ENCODE data around the gene NRP1. TPM values are rescaled to one million over a fixed set of nuclear protein-coding genes. Genes with fewer than 3 reads are reported as not detected.

Gene NRP1
- total RNA-seq, 1 donor from 2014 or later, result 122 TPM

DNA sequence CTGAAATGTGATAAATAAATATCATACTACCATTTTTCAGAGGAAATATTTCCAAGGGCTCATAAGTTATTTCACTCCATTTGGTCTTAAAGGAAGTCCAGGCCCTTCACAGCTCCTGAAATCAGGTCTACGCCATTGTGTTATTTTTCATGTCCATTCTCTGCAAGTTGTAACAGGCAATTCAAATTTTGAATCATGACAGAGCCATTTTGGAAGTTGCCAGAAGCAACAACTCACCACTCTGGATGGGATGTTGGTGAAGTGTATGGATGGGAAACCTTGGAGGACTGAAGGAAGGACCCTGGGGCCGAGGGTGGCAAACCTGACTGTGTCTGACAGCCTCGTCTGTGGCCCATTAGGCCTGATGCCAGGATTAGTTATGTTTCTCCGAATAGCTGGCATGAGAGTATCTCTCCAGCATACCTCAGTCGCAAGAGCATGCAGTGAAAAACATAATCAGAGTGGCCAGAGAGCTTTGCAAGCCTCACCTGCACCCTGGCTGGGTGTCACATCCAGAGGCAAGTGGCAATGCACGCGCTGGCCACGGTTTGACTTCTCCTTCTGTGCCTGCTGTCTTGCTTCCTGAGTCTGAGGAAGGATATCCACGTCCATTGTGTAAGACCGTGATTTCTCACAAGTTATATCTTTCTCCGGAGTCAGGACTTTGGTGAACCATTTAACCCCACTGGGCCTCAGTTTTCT is 87.1 kb downstream of the NRP1 start:
- H3K4me1 ChIP-seq, result peaks cover 0 to 4% of the 10 kb centered on the region in 2 donors
- H3K36me3 ChIP-seq, result peaks cover 11 to 16% of the 10 kb centered on the region in 2 donors
- H3K27me3 ChIP-seq, result no peaks in the 10 kb centered on the region
- intact Hi-C loops (cut with DNase I), result no loop called here
- no peak for DNase-seq (ENCODE audit: low spot score in 2 of 2)
- H3K27ac ChIP-seq, result no peak overlapping the region
- H3K4me3 ChIP-seq, result no peak overlapping the region
- H3K9me3 ChIP-seq, result no peaks in the 10 kb centered on the region
- TF ChIP-seq, protein P1, sequence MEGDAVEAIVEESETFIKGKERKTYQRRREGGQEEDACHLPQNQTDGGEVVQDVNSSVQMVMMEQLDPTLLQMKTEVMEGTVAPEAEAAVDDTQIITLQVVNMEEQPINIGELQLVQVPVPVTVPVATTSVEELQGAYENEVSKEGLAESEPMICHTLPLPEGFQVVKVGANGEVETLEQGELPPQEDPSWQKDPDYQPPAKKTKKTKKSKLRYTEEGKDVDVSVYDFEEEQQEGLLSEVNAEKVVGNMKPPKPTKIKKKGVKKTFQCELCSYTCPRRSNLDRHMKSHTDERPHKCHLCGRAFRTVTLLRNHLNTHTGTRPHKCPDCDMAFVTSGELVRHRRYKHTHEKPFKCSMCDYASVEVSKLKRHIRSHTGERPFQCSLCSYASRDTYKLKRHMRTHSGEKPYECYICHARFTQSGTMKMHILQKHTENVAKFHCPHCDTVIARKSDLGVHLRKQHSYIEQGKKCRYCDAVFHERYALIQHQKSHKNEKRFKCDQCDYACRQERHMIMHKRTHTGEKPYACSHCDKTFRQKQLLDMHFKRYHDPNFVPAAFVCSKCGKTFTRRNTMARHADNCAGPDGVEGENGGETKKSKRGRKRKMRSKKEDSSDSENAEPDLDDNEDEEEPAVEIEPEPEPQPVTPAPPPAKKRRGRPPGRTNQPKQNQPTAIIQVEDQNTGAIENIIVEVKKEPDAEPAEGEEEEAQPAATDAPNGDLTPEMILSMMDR (IDR thresholded peaks at IDR 0.05), result no peak

DNA sequence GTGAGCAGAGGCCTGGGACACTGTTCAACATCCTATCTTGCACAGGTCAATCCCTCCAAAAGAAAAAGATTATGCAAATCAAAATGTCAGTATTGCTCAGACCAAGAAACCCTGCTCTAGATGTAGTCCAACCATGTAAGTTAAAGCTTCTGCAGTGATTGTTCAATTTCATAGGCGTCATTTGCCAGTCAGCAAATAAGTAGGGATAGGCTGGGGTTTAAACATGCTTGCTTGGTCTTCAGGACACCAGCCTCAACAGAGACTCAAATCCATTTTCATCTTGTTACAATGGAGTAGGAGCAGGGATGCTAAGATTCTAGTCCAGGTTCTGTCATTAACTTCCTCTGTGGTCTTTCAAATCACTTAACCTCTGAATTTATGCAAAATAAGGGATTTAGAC is 89.1 kb downstream of the NRP1 start:
- Histone ChIP-seq H3K36me3 (no peaks in the 10 kb centered on the region), H3K27me3 (no peaks in the 10 kb centered on the region), H3K9me3 (no peaks in the 10 kb centered on the region), H3K27ac (no peak overlapping the region), H3K4me1 (peaks cover 0 to 4% of the 10 kb centered on the region in 2 donors), H3K4me3 (no peak overlapping the region)
- DNase-seq (ENCODE audit: low spot score in 2 of 2), result no peak
- intact Hi-C loops (cut with DNase I), result no loop called here
- TF ChIP-seq, protein P1 (IDR thresholded peaks at IDR 0.05), result no peak

DNA sequence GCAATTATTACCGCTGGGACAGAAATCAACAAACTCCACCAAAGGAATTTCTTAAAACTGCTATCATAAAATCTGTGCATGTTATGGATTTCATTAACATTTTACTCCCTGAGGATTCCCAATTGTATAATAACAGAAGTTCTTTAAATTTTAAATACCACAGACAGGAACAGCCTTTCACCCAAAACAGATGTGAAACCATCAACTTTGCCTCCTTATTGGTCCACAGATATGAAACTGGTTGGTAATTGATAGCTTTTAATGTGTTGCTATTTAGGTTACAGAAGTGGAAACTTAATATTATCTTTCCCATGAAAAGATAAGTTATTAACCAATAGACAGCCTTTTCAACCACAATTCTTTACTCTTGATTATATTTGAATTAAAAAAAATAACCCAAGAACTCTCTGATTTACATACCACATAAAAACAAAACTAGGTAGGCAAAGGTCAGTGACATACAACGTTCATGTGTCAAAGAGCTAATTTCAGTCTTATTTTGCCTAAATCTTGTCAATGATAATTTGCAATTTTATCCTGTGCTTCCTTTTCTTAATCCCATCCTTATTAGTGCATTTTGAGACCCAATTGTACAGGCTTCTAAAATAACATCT is 90.0 kb downstream of the NRP1 start:
- Histone ChIP-seq H3K4me3 (no peak overlapping the region), H3K9me3 (no peaks in the 10 kb centered on the region), H3K27ac (no peak overlapping the region), H3K27me3 (no peaks in the 10 kb centered on the region), H3K4me1 (peaks cover 0 to 4% of the 10 kb centered on the region in 2 donors), H3K36me3 (no peaks in the 10 kb centered on the region)
- DNase-seq (ENCODE audit: low spot score in 2 of 2), result no peak
- intact Hi-C loops (cut with DNase I), result no loop called here
- TF ChIP-seq, protein P1 (IDR thresholded peaks at IDR 0.05), result no peak

DNA sequence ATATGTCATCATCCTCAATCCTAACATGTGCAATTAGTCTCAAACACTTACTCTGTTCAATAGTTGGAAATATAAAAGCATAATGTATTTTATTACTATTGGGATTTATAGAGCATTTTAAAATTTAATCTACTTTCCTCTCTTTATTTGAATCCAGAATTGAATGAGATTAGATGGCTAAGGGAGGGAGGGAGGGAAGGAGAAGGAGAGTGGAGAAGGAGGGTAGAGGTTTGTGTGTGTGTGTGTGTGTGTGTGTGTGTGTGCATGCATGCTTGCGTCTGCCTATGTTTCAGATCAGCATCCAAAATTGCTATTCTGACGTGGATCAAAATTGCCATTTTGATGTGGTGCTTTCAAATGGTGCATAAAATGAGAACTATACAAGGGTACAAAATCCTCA is 90.8 kb downstream of the NRP1 start:
- no peak for DNase-seq (ENCODE audit: low spot score in 2 of 2)
- Histone ChIP-seq H3K4me3 (no peak overlapping the region), H3K36me3 (no peaks in the 10 kb centered on the region), H3K4me1 (peaks cover 0 to 4% of the 10 kb centered on the region in 2 donors), H3K27ac (no peak overlapping the region), H3K27me3 (no peaks in the 10 kb centered on the region), H3K9me3 (no peaks in the 10 kb centered on the region)
- TF ChIP-seq, protein P1 (IDR thresholded peaks at IDR 0.05), result no peak
- intact Hi-C loops (cut with DNase I), result no loop called here

DNA sequence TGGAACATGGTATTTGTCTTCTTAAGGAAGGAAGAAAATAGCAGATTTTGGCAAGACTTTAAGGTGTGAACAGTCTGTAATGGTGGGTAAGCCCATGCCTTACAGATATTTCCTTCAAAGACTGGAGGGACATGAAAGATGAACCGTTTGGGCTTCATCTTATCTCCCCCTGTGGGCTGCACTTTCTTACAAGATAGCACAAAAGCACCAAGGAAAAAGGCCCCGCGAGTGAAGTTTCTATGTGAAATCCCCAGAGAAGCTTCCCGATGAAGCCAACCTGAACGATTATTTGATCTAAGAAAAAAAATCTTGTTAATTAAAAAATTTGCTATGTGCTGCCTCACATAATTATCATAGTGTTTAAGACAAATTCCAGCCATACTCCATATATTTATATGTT is 91.5 kb downstream of the NRP1 start:
- no peak for DNase-seq (ENCODE audit: low spot score in 2 of 2)
- TF ChIP-seq, protein P1 (IDR thresholded peaks at IDR 0.05), result no peak
- no peaks in the 10 kb centered on the region for H3K36me3 ChIP-seq
- H3K4me3 ChIP-seq, result no peak overlapping the region
- no peaks in the 10 kb centered on the region for H3K27me3 ChIP-seq
- peaks cover 0 to 4% of the 10 kb centered on the region in 2 donors for H3K4me1 ChIP-seq
- H3K9me3 ChIP-seq, result no peaks in the 10 kb centered on the region
- intact Hi-C loops (cut with DNase I), result no loop called here
- H3K27ac ChIP-seq, result no peak overlapping the region
